HG02759 (cell line): ENCODE data around the gene RNASET2.
A peak's percentile ranks its signal among the peaks of the same experiment; 100 is the strongest.
"Not testable (repeated sequence)": the region's sequence is repeated elsewhere in the genome, so short reads cannot be mapped to it uniquely, and the experiment has no call there.

Experiments
- ATAC-seq: cut with Tn5 transposase; IDR thresholded peaks from one replicate; pipeline ENCODE4 v1.9.1; 2021; ENCODE audit warnings: mild to moderate bottlenecking, moderate library complexity; ENCODE audit not compliant: unreplicated experiment

Gene RNASET2

GRCh38 chr6:166929542-166930189, 26.7 kb downstream of the RNASET2 start:
- ATAC-seq: no peak

- ATAC-seq: no peak
Observed at GRCh38 chr6:166928644-166929541, 27.5 kb downstream of the RNASET2 start.

- ATAC-seq: no peak
Observed at GRCh38 chr6:166927935-166928643, 28.3 kb downstream of the RNASET2 start.

- no peak for ATAC-seq
Observed at GRCh38 chr6:166927240-166927934, 29.0 kb downstream of the RNASET2 start.

- no peak for ATAC-seq
Observed at GRCh38 chr6:166926748-166927147, 29.6 kb downstream of the RNASET2 start.

GRCh38 chr6:166925141-166925996, 31.0 kb downstream of the RNASET2 start:
- no peak for ATAC-seq

GRCh38 chr6:166924531-166924930, 31.8 kb downstream of the RNASET2 start:
- no peak for ATAC-seq

GRCh38 chr6:166922937-166923336, 33.4 kb downstream of the RNASET2 start:
- ATAC-seq: no peak

- no peak for ATAC-seq
Observed at GRCh38 chr6:166921570-166921969, 34.8 kb downstream of the RNASET2 start.

GRCh38 chr6:166916824-166917223, 39.5 kb downstream of the RNASET2 start:
- no peak for ATAC-seq

GRCh38 chr6:166915484-166915883, 40.9 kb downstream of the RNASET2 start:
- not testable (repeated sequence) for ATAC-seq

GRCh38 chr6:166914952-166915351, 41.4 kb downstream of the RNASET2 start:
- ATAC-seq: not testable (repeated sequence)

GRCh38 chr6:166911248-166911677, 45.1 kb downstream of the RNASET2 start:
- ATAC-seq: no peak

GRCh38 chr6:166910601-166911000, 45.7 kb downstream of the RNASET2 start:
- no peak for ATAC-seq

GRCh38 chr6:166908811-166909210, 47.5 kb downstream of the RNASET2 start:
- ATAC-seq: no peak

GRCh38 chr6:166907871-166908806, 48.2 kb downstream of the RNASET2 start:
- ATAC-seq: no peak

GRCh38 chr6:166907373-166907841, 48.9 kb downstream of the RNASET2 start:
- ATAC-seq: peak; percentile 91

GRCh38 chr6:166906376-166907044, 49.8 kb downstream of the RNASET2 start:
- ATAC-seq: no peak
